HG03064 (cell line): ENCODE data around the gene KCNQ2.

Source experiments
- ATAC-seq: cut with Tn5 transposase; IDR thresholded peaks from one replicate; pipeline ENCODE4 v1.9.1; 2021; ENCODE audit warnings: low read depth; ENCODE audit not compliant: unreplicated experiment

The KCNQ2 gene

DNA sequence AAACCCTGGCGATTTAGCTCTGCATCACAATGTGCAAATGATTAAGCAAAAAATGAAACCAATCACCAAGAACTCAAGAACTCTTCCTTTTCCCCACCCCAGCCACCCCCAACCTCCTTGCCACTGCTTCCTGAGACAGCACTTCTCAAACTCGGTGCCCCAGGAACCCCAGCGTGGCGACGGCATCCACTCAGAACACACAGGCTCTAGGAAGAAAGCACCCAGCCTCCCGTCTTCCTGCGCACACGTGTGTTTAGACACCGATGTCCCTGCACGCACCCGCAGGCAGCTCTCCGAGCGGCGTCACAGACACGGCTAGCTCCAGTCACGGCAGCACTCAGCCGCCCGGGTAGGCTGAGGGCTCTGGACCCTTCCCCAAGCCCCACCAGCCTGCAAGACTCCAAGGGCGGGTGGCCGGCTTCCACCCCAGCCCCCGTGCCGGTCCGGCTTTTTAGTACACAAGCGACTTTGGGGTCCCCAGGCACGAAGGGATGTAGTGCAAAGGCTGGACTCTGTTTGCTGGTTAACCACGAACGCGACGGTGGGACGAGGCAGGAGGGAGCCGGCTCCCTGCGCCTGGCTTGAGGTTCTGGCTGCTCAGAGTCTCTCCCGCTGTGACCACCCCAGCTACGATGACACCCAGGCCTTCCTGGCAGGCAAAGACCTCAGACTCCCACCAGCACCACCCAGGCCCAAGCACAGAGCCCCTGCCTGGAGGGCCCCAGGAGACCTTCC lies 51.9 kb downstream of the KCNQ2 start:
- no peak for ATAC-seq

DNA sequence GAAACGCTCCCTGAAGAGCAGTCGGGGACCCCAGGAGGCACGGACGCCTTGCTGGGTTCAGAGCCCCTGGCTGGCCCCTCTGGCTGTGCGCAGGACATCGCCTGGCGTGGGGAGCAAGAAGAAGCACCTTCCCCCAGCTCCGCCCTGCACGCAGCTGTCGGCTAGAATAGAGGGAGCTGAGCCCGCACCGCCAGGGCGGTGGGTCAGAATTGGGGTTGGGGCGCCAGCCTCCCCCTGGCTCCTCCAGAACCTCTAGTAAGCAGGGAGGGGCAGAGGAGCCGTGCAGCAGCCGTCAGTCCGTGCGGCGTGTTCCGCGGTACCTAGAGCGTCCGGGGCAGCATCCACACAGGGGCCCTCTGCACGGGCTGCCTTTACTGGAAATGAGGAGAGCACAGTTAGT lies 53.2 kb downstream of the KCNQ2 start:
- ATAC-seq: no peak

DNA sequence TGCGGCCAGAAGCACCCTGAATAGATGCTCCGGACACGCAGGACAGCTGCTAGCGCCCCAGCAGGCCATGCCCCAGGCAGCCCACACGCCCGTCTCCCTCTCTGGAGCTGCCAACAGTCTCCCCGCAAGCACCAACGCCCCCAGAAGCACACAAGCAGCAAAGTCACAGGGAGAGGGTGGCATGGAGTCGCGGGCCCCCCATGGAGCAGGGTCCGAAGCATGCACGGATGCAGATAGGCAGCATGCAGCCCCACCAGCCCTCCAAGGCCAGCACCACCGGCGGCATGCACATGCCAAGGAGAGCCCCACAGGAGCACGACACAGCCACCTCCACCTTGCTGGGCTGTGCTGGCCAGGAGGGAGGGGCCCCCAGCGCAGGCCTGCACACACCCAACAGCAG lies 53.8 kb downstream of the KCNQ2 start:
- no peak for ATAC-seq

DNA sequence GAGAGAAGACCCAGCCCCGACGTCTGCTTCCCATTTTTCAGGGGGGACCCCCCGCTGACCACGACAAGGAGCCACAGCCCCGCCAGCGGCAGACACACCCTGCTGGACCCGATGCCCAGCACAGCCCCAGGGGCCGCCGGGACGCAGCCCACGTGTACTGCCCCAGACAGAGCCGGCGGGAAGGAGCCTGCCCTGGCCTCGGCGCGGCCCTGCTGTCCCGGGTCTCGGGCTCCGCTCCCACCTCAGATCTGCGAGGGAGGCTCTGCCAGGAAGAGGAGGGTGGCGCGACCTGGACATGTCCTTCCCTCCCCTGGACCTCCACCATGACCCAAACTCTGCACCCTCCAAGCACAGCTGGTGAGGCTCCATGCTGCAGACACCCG lies 54.7 kb downstream of the KCNQ2 start:
- no peak for ATAC-seq

DNA sequence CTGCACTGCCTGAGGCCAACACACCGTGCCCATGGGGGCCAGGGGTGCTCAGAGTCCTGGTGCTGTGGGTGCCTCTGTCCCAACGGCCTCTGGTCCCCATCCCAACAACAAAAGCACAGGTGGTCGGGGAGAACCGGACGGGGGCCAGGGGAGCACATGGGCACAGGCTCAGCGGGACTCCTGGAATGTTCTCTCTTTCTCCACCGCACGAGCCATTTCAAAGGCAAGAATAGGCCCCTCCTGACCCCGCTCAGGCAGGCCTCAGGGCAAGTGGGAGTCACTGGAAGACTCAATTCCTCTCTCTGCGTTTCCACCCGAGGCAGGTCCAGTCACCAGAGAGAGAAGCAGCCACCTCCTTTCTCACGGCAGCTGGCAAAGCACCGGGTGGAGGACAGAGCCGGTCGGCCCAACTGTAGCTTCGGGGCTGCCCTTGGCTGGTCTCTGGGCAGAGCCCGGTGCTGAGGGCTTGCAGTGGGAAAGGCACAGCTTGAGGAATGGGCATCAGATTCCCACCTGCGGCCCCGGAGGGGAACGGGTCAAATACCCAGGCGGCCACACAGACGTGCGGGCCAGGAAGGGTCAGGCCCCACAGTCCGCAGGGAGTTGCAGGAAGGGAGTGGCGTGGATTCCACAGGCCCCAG lies 55.2 kb downstream of the KCNQ2 start:
- ATAC-seq: no peak

DNA sequence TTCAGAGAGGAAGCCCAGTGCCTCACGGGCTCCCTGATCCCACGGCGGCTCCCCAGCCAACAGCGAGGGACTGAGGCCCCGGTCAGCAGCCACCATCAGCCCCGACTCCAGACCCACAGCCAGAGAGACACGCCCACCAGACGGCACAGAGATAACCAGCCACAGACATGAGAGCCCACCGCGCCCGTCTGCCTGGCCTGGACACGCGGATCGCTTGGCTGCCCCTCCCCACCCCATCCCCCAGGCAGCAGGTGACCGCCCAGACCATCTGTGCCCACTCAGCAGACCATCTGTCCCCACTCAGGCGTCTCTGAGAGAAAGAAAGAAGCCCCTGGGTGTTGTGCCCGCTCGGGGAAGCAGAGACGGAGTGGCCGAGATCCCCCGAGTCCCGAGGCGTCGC lies 55.8 kb downstream of the KCNQ2 start:
- ATAC-seq: no peak

DNA sequence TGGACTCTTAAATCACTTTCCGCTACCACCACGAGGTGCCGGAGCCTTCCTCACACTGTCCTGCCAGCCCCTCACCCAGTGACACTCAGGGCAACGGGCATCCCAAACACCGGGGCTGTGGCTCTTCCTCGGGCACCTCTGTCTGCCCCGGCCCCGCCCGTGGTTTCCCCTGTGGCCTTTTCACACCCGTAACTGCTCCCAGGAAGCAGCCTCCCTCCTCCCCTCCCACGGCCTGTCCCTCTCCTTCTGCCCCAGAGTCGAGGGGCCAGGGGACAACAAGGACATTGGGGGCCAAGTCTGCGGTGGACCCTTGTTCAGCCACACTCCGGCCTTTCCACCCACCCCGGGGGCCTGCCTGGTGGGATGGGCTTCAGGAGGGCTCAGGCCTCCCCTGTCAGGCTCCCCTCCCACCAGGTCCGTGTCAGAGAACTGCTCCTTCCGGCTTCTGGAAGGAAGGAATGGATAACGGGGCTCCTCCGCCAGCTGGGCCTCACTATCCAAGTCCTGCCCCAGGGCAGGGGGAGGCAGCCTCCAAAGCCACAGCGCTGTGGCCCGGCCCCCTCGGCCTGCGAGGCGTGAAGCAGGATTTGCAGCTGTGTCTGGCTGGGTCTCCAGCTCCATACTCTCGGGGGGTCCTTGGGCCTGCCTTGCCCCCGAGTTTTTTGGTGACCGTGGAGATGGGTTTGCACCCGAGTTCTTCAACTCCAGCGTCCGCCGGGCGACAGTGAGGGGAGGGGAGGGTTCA lies 56.6 kb downstream of the KCNQ2 start:
- no peak for ATAC-seq

DNA sequence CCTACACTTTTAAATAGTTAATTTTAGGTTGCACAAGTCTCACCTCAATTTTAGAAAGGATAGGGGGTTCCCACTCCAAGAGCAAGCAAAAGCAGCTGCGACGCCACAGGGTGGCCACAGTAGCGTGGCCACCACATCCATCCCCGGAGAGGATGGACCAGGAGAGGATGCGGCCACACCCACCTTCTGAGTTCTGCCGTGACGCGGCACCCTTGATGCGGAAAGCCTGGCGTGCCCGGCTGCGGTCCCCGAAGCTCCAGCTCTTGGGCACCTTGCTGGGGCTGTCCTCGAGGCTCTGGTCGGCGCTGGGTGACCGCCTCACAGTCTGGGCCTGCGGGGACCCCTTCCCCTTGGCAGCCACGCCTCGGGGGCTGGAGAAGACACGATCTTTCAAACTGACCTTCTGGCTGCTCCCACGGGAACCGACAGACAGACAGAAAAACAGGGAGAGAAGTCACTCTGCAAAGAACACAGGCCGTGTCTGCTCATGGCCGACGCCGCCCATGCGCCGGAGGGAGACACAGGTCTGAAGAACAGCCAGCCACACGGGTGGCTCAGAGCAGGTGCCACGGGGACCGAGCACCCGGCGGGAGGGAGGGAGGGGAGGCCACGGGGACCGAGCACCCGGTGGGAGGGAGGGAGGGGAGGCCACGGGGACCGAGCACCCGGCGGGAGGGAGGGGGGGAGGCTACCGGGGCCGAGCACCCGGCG lies 57.6 kb downstream of the KCNQ2 start:
- no peak for ATAC-seq

DNA sequence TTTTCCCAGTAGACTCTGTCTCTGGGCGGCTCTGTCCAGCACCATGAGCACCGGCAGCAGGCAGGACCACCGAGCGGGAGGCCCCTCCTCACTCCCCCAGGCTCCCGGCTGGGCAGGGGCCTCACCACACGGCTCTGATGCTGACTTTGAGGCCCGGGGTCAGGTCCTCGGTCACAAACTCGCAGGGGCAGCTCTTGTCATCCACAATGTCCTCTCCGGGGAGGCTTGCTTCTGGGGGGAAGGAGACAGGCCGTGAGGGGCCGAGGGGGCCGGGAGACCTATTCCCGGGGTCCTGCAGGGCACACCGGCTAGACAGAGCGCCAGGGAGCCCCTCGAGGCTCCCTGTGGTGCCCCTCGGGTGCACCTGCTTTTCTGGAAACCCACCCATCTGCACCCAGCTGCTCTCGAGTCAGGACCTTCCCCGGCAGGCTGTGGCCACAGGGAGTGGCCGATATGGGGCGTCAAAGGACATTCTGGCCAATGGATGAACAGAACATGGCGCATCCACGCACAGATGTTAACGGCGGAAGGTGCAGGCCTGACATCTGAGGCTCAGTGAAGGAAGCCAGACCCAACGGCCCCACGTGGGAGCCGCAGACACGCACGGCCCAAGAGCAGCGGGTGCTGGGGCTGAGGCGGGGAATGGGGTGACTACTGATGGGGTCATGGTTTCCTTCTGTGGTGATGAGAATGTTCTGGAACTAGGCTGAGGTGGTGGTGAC lies 58.3 kb downstream of the KCNQ2 start:
- no peak for ATAC-seq

DNA sequence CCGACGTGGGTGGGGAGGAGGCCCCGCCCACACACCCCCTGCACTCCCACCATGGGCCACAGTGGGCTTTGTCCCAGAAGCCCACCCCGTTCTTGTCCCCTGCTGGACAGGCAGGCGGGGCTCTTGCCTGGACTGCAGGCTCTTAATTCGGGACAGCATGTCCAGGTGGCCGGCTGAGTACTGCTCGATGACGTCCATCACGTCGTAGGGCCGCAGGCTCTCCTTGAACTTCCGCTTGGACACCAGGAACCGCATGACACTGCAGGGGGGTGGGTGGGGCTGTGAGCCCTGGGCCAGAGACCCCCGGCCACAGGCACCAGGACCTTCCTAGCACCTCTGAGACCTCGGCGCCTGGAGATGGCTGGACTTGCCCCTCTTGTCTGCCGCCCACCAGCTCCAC lies 59.1 kb downstream of the KCNQ2 start:
- ATAC-seq: no peak

DNA sequence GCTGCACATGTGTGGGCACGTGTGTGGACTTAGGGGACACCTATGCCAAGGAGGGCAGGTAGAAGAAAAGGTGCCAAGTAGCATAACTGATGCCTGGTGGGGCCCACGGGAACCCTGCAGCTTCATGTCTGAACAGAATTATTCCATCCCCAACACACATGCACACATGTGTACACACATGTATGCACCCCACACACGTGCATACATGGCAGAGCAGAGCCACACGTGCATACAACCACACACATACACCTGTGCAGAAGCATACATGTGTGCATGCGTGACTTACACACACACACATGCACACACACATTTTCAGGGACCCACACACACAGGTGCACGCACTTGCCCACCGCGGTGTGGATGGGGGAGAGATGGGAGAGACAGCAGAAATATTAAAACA lies 59.6 kb downstream of the KCNQ2 start:
- no peak for ATAC-seq

DNA sequence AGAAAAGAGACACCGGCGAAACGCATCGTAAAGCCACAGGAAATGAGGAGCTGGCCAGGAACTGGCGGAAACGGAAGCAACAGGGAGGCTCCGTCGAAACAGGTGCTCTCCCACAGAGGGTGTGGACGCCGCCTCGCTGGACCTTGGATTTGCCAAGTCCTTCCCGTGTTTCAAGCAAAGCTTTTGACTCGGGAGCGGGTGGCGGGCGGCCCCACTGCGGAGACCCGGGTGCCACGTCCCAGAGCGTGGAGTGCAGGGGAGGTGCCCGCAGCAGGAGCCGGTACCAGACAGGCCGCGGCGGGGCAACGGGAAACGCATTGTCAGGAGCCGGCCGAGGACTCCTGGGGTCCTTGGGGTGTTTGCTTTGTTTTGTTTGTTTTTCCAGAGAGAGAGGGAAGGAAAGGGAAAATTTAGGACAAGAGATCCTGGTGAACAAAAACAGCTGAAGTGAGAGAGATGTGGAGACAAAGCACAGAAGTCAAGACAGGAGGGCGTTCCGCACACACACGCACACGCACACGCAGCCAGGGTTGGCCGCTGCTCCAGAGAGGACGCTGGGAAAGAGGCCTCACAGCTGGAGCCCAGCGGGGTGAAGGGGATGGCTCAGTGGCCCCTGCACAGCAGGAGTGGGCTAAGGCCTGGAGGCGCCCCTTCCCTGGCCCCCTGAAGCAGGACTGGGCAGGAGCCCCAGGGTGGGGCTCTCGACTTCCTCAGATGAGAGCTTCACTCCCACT lies 60.4 kb downstream of the KCNQ2 start:
- no peak for ATAC-seq

DNA sequence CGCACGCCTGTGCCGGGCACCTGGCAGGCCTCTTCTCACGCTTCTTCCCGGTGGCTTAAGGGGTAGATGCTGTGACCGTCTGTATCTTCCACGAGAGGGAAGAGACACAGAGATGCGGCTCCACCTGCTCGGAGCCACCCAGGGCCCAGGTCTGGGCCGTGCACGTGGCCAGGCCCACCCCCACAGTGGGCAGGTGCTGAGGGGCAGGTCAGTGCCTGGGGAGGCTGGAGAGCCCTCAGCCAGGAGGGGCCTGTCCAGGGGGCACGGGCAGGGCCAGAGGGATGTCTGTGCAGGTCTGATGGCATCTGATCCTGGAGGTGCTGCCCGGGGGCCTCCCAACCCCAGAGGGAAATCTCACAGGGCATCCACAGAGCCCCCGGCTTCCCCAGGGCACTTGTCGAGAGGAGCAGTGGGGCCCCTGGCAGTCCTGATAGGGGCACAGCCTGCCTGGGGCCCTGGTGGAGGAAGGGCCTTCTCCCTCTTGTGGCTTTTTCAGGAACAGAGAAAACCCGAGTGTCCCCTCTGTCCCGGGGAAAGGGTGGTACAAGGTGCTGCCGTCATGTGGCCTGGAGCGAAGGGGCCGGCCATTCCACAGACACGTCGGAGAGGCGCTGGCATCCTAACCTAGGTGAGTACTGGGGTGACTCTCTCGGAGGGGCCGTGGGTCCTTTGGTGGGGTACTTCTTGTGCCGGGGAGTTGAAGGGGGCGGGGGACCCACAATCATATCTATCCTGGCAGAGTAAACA lies 61.1 kb downstream of the KCNQ2 start:
- ATAC-seq: no peak

DNA sequence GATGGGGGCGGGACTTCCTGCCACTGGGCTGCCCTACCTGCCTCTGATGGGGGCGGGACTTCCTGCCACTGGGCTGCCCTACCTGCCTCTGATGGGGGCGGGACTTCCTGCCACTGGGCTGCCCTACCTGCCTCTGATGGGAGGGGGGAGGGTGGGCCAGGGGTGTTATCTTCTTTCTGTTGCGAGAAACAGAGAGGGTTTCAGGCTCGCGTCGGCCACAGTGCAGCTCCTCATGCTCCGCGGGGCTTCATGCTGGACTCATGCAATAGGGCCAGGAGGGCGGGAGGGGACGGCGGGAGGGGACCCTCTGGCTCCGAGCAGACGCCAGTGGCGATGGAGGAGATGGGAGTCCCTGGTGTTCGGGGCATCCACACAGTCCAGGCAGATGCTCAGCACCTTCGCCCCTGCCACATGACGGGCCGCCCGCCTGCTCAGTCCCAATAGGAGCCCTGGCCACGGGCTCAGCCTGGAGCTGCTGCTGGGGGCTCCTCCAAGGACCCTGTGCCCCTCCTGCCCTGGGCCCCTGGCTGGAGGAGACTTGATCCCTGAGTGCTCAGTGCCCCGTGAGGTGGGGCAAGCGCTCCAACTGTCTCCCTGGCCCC lies 62.5 kb downstream of the KCNQ2 start:
- ATAC-seq: no peak

DNA sequence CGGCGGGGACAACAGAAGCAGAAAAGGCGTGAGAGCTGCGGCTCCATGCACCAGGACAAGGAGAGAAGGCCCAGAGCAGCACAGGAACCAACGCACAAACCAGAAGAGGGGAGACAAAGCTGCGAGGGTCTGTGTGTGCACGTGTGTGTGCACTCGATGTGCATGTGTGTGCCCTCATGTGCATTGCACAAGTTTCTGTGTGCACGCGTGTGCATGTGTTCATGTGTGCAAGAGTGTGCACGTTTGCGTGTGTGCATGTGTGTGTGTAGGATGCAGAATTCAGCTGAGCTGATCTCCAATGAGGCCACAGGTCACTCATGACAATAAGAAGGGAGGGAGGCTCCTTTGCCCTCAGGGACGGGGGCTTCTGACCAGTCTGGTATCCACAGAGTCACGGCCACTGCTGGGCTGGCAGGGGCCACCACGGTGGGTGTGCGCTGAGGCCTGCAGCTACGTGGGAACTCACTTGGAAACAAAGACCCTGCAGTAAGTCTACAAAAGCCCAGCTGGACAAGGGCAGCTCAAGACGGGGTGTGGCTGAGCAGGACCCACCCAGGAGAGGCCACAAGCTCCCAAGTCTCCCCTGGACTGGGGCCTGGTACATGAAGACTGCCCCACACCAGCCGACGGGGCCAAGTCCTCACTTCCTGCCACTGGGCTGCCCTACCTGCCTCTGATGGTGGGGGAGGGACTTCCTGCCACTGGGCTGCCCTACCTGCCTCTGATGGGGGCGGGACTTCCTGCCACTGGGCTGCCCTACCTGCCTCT lies 63.2 kb downstream of the KCNQ2 start:
- no peak for ATAC-seq

DNA sequence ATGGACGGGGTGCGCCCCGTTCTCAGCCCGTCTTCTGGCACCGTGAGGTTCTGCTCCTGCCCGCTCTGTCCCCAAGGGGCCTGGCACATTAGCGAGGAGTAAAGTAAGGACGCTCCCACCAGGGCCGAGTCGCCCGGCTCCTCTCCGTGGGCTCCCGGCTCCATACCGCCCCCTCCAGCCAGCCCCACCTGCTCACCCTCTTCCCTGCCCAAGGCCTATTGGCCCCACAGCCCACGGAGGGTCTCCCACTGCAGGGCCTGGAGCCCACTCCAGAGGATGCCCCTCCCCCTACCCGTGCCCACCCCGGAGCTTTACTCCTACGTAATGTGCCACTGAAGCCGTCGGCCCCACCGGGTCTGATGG lies 63.8 kb downstream of the KCNQ2 start:
- ATAC-seq: no peak

DNA sequence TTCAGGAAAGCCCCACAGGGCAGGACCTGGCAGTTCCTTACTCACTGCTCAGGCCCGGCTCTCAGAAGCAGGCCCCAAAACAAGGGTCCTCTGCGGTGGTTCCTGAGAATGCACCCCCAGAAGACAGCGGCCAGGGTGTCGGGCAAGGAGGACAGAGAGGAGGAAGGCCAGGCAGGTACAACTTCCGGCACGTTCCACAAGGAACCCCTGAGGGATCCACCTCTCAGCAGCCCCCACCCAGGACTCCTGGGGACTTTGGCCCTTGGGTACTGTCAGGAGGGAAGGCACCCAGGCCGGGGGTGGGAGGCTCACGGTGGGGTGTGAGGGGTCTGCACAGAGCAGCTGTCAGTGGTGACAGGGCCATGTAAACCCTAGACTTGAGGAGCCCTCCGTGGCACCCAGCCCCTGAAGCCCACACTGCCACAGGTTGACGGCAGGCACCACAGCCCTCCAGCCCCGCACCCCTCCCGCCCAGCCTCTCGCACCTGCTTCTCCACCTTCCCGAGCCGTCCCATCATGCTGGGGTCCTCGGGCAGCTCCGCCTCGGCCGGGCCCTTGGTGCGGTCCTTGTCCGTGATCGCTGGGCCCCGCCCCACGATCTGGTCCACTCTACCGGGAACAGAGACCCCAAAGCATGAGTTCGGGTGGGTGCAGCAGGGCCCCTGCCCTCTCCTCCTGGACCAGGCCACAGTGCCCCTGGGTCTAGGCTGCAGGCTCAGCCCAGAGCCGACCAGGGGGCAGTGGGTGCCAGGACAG lies 64.3 kb downstream of the KCNQ2 start:
- no peak for ATAC-seq
